Motor neuron (in vitro differentiated cells): ENCODE data around the gene ZSCAN5B. TPM values are rescaled to one million over a fixed set of nuclear protein-coding genes. Genes with fewer than 3 reads are reported as not detected.
A peak's percentile ranks its signal among the peaks of the same experiment; 100 is the strongest.
"Not testable (repeated sequence)": the region's sequence is repeated elsewhere in the genome, so short reads cannot be mapped to it uniquely, and the experiment has no call there.

Experiments
- ATAC-seq, 8 experiments: fragments of 200-7000 bp; cut with Tn5 transposase; replicated peaks in 6 of 8; 2 replicates each; pipeline ENCODE4 v1.8.0; 2021; ENCODE audit warnings: mild to moderate bottlenecking in 8 of 8, moderate library complexity in 8 of 8
- H3K27ac ChIP-seq, 2 donors: fragments of 250-450 bp; sonication (Bioruptor Pico); 2 replicates each; pipeline ENCODE4 v1.9.0; 2021; ENCODE audit warnings: antibody characterized with exemption in 2 of 2, mild to moderate bottlenecking in 2 of 2, moderate library complexity in 1 of 2
- H3K4me1 ChIP-seq, 2 donors: fragments of 250-450 bp; sonication (Bioruptor Pico); replicated peaks in 1 of 2; 2 replicates each; pipeline ENCODE4 v1.6.1; 2021; ENCODE audit warnings: antibody characterized with exemption in 2 of 2, mild to moderate bottlenecking in 2 of 2, moderate library complexity in 1 of 2
- H3K4me3 ChIP-seq, 5 donors: fragments of 250-450 bp; sonication (Bioruptor Pico); 2 replicates each; pipeline ENCODE4 v1.9.0; 2021; ENCODE audit warnings: antibody characterized with exemption in 5 of 5, mild to moderate bottlenecking in 5 of 5, moderate library complexity in 4 of 5
- WGBS, 10 experiments: fragments of 450-650 bp; shearing (Covaris generic); methylation state at CpG; one replicate each; pipeline ENCODE4 v1.0.0; 2022; 5-methylcytosine and 5-hydroxymethylcytosine counted together
- in situ Hi-C, 9 experiments: fragments of 400-800 bp; cut with MboI; loops; one replicate each; pipeline ENCODE4 v1.15.0; 2021; ENCODE audit warnings: low sequenced_read_pairs in 9 of 9, low pct_unique_long_range_greater_than_20kb in 2 of 9; ENCODE audit not compliant: unreplicated experiment in 9 of 9
- total RNA-seq, 8 experiments: library from RNA; unstranded; fragments of 300-600 nt; gene quantifications; 2 replicates each; pipeline versions ENCODE4 v1.2.3 to v1.2.4, GENCODE V29; 2022

The ZSCAN5B gene, protein sequence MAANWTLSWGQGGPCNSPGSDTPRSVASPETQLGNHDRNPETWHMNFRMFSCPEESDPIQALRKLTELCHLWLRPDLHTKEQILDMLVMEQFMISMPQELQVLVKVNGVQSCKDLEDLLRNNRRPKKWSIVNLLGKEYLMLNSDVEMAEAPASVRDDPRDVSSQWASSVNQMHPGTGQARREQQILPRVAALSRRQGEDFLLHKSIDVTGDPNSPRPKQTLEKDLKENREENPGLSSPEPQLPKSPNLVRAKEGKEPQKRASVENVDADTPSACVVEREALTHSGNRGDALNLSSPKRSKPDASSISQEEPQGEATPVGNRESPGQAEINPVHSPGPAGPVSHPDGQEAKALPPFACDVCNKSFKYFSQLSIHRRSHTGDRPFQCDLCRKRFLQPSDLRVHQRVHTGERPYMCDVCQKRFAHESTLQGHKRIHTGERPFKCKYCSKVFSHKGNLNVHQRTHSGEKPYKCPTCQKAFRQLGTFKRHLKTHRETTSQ
- total RNA-seq = under 1 TPM in 4 of 8 experiments, not detected in 4; 0.13 to 0.21 (median 0.18) TPM

DNA sequence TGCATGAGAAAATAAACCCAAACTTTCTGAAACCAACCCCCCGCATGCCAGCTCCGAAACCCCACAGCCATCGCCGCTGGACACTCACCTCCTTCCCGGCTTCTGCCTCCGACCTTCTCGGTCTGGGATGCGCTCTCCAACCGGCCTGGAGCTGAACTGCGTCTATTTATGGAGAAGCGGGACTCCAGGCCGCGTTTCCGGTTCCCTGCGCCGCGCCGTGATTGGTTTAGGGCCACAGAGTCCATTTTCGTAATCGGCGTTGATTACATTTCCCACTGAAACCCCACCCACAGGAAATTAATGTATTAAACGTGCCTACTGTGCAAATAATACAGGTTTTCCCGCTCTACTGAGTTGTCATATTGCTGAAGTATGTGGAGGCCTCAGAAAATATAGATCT is at the start of gene ZSCAN5B:
Gene ZSCAN5B, minus strand, starts transcription at position 138 of the 400 bp plus-strand sequence. CDS start 4,731 bp downstream, outside the sequence.
- H3K4me1 ChIP-seq, H3K4me3 ChIP-seq, H3K27ac ChIP-seq, ATAC-seq, in situ Hi-C loops: not testable (repeated sequence)
- WGBS, 10 experiments = 0 to 88% (median 80%) methylated on average over 1 to 11 of the region's 23 CpGs; no CpG with 5 or more reads in 2 of the 10 experiments

DNA sequence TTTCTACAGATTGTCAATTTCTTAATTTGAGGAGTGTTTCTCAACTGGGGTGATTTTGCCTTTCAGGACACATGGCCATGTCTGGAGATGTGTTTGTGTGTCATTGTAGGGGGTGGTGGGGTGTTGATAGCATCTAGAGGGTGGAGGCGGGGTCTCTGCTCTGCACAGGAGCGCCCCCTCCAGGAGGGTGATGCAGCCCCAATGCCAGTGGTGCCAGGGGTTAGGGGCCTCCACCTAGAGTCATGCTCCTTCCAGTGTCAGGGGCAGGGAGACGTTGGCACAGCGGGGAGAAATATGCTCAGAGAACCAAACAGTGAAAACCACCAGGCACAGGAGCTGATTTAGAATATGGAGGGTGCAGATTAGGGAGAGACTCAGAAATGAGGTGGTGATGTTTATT is 48.2 kb upstream of the ZSCAN5B start:
- WGBS, 10 experiments = no CpG with 5 or more reads among the region's 4 CpGs
- ATAC-seq, H3K27ac ChIP-seq, in situ Hi-C loops, H3K4me3 ChIP-seq, H3K4me1 ChIP-seq: not testable (repeated sequence)

DNA sequence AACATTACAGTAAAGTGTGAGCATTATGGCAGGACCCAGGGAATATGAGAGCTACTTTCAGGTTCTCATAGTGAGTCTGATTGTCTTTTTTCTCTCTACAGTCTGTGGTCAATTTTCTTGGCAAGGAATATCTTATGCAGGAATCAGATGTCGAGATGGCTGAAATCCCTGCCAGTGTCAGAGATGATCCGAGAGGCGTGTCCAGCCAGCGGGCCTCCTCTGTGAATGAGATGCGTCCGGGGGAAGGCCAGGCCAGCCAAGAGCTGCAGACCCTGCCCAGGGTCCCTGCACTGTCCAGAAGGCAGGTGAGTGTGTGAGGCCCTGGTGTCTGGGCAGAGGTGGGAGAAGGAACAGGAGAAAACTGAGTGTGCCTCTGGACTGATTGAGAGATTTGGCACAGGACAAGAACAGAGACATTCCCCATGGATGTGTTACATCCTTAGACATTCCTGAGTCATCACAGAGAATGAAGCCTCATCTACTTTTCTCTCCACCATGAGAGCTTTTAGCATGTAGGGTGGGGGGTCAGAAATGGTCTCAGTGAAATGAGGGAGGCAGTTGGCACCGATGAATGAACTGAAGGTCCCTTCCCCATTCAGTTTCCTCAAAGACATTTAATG is 47.6 kb upstream of the ZSCAN5B start:
- in situ Hi-C loops = no loop called here
- ATAC-seq = peak in 3 of 8 experiments; percentile 14 to 75 (median 45)
- 0 to 90% (median 50%) methylated on average over 1 to 4 of the region's 7 CpGs; no CpG with 5 or more reads in 6 of the 10 experiments for WGBS, 10 experiments
- no peak overlapping the region for H3K4me3 ChIP-seq
- no peaks in the 10 kb centered on the region for H3K4me1 ChIP-seq
- no peak overlapping the region for H3K27ac ChIP-seq

DNA sequence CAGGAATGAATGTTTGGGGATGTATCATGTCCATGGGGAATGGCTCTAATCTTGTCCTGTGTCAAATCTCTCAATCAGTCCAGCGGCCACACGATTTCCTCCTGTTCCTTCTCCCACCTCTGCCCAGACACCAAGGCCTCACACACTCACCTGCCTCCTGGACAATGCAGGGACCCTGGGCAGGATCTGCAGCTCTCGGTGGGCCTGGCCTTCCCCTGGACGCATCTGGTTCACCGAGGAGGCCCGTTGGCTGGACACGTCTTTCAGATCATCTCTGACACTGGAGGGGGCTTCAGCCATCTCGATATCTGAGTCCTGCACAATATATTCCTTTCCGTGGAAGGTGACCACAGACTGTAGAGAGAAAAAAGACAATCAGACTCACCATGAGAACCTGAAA is 25.9 kb upstream of the ZSCAN5B start:
- in situ Hi-C loops = no loop called here
- no peak overlapping the region for H3K4me3 ChIP-seq
- no peaks in the 10 kb centered on the region for H3K4me1 ChIP-seq
- ATAC-seq = no peak
- WGBS, 10 experiments = 40 to 100% (median 67%) methylated on average over 1 to 2 of the region's 9 CpGs; no CpG with 5 or more reads in 5 of the 10 experiments
- no peak overlapping the region for H3K27ac ChIP-seq

DNA sequence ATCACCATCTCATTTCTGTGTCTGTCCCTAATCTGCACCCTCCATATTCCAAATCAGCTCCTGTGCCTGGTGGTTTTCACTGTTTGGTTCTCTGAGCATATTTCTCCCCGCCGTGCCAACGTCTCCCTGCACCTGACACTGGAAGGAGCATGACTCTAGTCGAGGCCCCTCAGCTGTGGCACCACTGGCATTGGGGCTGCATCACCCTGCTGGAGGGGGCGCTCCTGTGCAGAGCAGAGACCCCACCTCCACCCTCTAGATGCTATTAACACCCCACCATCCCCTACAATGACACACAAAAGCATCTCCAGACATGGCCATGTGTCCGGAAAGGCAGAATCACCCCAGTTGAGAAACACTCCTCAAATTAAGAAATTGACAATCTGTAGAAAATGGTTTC is 25.3 kb upstream of the ZSCAN5B start:
- ATAC-seq = no peak
- H3K27ac ChIP-seq = no peak overlapping the region
- WGBS, 10 experiments = 20 to 100% (median 95%) methylated on average over 1 to 4 of the region's 6 CpGs; no CpG with 5 or more reads in 5 of the 10 experiments
- in situ Hi-C loops = no loop called here
- no peak overlapping the region for H3K4me3 ChIP-seq
- H3K4me1 ChIP-seq = no peaks in the 10 kb centered on the region

DNA sequence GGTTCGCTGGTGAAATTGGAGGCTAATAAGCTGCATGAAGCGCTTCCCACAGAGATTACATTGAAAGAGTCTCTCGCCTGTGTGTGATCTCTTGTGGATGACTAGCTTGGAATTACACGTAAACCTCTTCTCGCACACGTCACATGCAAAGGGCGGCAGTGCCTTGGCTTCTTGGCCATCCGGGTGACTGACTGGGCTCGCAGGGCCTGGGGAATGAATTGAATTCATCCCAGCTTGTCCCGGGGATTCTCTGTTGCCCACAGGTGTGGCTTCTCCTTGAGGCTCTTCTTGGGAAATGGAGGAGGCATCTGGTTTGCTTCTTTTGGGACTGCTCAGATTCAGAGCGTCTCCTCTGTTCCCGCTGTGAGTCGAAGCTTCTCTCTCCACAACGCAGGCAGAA is 24.3 kb upstream of the ZSCAN5B start:
- no peaks in the 10 kb centered on the region for H3K4me1 ChIP-seq
- WGBS, 10 experiments = 60 to 100% (median 96%) methylated on average over 1 to 7 of the region's 14 CpGs; no CpG with 5 or more reads in 6 of the 10 experiments
- in situ Hi-C loops = no loop called here
- no peak overlapping the region for H3K27ac ChIP-seq
- no peak for ATAC-seq
- no peak overlapping the region for H3K4me3 ChIP-seq

DNA sequence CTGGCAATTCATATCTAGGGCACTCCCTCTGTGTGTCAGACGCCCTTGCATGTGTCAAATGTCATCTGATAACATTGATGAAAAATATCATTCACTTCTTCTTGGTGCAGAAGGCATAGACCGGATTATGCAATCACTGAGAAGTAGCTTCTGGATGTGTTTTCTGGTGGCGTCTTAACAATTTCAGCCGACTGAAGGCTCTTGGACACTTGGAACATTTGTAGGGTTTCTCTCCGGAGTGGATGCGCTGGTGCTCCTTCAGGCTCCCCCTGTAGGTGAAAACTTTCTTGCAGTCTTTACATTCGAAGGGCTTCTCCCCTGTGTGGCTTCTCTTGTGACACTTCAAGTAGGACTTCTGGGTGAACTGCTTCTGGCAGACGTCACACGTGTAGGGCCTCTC is 23.9 kb upstream of the ZSCAN5B start:
- H3K4me3 ChIP-seq, in situ Hi-C loops, H3K4me1 ChIP-seq, H3K27ac ChIP-seq: not testable (repeated sequence)
- peak in 1 of 8 experiments; percentile 11 for ATAC-seq
- 59 to 100% (median 66%) methylated on average over 1 to 6 of the region's 9 CpGs; no CpG with 5 or more reads in 4 of the 10 experiments for WGBS, 10 experiments

DNA sequence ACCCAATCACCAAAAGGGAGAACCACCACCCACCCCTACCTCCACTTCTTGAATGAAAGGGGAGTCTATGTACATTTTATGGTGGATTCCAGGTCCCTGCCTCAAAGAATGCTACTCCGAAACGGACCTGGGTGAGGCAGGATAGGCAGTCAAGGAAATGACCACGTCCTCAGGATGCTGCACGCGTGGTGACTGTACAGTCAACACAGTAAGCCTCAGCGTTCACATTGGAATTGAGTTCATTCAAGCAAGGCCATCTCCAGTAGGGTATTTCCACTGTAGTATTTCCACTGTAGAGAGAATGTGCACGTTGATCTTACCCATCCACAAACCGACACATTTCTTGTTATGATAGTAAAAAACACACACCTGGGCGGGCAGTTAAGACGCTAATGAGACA is 21.4 kb upstream of the ZSCAN5B start:
- H3K27ac ChIP-seq = no peak overlapping the region
- in situ Hi-C loops = no loop called here
- no peak overlapping the region for H3K4me3 ChIP-seq
- 72 to 94% (median 80%) methylated on average over 1 to 10 of the region's 10 CpGs; no CpG with 5 or more reads in 3 of the 10 experiments for WGBS, 10 experiments
- no peaks in the 10 kb centered on the region for H3K4me1 ChIP-seq
- no peak for ATAC-seq

DNA sequence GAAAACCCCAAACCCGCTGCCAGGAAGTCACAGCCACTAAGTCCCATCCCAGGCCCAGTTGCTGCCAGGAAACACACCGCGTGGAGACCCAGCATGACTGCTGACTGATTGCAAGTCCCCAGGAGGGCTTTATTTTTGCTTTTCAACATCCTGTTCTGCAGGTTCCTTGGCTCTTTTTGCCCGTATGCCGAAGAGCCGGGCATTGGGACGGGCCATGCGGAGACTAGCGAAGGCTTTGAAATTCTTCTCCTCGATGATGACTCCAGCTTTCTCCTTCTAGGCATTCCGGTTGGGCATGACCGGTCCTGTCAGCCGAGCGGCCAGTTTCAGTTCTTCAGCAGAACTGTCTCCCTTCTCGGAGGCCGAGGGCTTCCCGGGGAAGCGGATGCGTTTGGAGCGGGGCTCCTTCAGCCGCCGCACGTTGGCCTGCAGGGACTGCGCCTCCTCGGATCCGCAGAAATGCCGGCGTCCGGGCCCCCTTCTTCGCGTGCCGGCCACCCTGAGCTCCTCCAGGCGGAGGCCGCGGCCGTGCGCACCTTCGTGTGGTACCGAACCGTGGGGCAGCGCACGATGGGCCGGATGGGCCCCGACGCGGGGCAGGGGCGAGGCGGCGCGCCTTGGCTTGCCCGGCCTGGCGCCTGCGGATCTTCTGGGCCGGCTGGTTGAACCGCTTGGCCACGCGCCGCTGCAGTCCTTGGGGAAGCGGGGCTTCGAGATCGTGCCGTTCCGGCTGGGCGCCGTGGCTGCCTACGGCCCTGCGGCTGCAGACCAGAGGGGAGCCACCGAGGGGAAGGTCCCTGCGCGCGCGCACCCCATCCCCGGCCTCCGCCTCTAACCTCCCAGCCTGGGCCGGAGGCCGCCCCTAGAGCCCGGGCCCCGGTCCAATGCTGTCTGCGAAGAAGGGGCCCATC is 19.7 kb upstream of the ZSCAN5B start:
- WGBS, 10 experiments = 0 to 82% (median 34%) methylated on average over 1 to 27 of the region's 79 CpGs; no CpG with 5 or more reads in 1 of the 10 experiments
- Histone ChIP-seq H3K4me1 (no peaks in the 10 kb centered on the region), H3K4me3 (no peak overlapping the region), H3K27ac (no peak overlapping the region)
- ATAC-seq = peak in 3 of 8 experiments; percentile 38 to 75 (median 51)
- in situ Hi-C loops = no loop called here

DNA sequence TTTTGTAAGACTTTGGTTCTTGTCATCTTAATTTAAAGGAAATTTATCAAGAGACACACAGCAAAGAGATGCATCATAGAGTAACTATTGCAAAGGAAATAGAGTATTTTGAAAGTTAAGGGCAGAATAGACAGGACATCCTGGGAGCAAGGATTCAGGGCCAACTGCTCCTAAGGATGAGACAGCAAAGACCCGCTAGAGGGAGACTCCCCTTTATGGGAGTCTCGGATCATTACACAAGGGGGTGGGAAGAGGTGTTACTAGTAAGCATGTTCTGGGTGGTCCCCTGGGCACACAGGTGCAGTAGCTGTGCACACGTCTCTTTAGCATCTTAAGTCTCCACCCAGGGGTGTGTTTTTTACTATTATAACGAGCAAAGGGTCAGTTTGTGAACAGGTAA is 14.1 kb upstream of the ZSCAN5B start:
- no peak overlapping the region for H3K4me3 ChIP-seq
- in situ Hi-C loops = no loop called here
- H3K27ac ChIP-seq = no peak overlapping the region
- ATAC-seq = no peak
- no peaks in the 10 kb centered on the region for H3K4me1 ChIP-seq
- WGBS, 10 experiments = 0 to 85% (median 56%) methylated on average over 1 to 3 of the region's 4 CpGs; no CpG with 5 or more reads in 3 of the 10 experiments

DNA sequence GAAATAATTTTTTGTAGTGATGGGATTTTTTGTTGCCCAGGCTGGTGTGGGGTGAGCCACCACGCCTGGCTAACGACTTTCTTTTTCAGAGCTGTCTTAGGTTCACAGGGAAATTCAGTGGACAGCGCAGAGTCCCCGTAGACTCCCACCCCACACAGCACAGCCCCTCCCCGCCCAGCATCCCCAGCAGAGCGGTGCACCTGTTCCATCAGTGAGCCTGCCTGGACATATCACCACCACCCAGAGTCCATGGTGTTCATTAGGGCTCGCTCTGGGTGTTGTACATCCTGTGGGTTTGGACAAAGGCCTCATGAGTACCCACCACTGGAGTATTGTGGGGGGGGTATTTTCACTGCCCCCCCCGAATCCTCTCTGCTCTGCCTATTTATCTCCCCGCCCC is 12.5 kb upstream of the ZSCAN5B start:
- ATAC-seq, H3K4me3 ChIP-seq, in situ Hi-C loops, H3K4me1 ChIP-seq, H3K27ac ChIP-seq: not testable (repeated sequence)
- WGBS, 10 experiments = 82 to 83% methylated on average over 2 of the region's 9 CpGs; no CpG with 5 or more reads in 8 of the 10 experiments

DNA sequence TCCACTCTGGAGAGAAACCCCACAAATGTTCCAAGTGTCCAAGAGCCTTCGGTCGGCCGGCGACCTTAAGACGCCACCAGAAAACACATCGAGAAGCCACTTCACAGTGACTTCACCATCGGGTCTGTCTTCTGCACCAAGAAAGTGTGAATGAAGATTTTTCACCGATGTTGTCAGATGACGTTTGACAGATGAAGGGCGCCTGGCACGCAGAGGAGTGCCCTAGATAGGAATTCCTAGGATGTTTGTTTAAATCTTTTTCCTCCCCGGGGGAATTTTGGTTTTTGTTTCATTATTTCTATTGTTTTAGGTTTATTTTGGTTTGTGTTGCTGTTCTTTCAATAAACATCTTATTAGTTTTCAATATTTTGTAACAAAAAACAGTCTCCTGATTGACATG is 11.5 kb upstream of the ZSCAN5B start:
- Histone ChIP-seq H3K4me3 (no peak overlapping the region), H3K27ac (no peak overlapping the region), H3K4me1 (no peaks in the 10 kb centered on the region)
- in situ Hi-C loops = no loop called here
- WGBS, 10 experiments = 0 to 95% (median 75%) methylated on average over 1 to 11 of the region's 12 CpGs; no CpG with 5 or more reads in 2 of the 10 experiments
- ATAC-seq = no peak
